ENCODE results near the gene ZYG11A.
A peak's percentile ranks its signal among the peaks of the same experiment; 100 is the strongest.

The ZYG11A gene

GRCh38 chr1:52928015-52928404 is 85.5 kb downstream of the ZYG11A start:
- H3K27ac ChIP-seq = peak overlapping the region; percentile 69

GRCh38 chr1:52929019-52929418 is 86.5 kb downstream of the ZYG11A start:
- no peak overlapping the region for H3K27ac ChIP-seq

More at GRCh38 chr1:52928015-52928404, 85.5 kb downstream of the ZYG11A start:
- TF ChIP-seq ZFX (IDR thresholded peaks at IDR 0.05; ENCODE audit: borderline replicate concordance) = no peak
- TF ChIP-seq CTCF (IDR thresholded peaks at IDR 0.05) = no peak

GRCh38 chr1:52937433-52938182 is 95.0 kb downstream of the ZYG11A start:
- no peak for TF ChIP-seq CTCF (IDR thresholded peaks at IDR 0.05)
- H3K27ac ChIP-seq = no peak overlapping the region

More at GRCh38 chr1:52929019-52929418, 86.5 kb downstream of the ZYG11A start:
- TF ChIP-seq CTCF (IDR thresholded peaks at IDR 0.05) = no peak
- TF ChIP-seq ZFX (IDR thresholded peaks at IDR 0.05; ENCODE audit: borderline replicate concordance) = no peak

- H3K27ac ChIP-seq = no peak overlapping the region
- TF ChIP-seq ZFX (IDR thresholded peaks at IDR 0.05; ENCODE audit: borderline replicate concordance) = no peak
- no peak for TF ChIP-seq CTCF (IDR thresholded peaks at IDR 0.05)
These were observed 95.6 kb downstream of the ZYG11A start for GRCh38 chr1:52938183-52938451.

GRCh38 chr1:52943876-52944416 is 101.4 kb downstream of the ZYG11A start:
- no peak for TF ChIP-seq ZFX (IDR thresholded peaks at IDR 0.05; ENCODE audit: borderline replicate concordance)
- TF ChIP-seq CTCF (IDR thresholded peaks at IDR 0.05) = no peak
- no peak overlapping the region for H3K27ac ChIP-seq

- no peak overlapping the region for H3K27ac ChIP-seq
- TF ChIP-seq CTCF (IDR thresholded peaks at IDR 0.05) (no peak), ZFX (IDR thresholded peaks at IDR 0.05; ENCODE audit: borderline replicate concordance) (no peak)
These were observed 102.0 kb downstream of the ZYG11A start for GRCh38 chr1:52944566-52944965.

Data from 22Rv1 (cell line).